ENCODE results near the gene ADTRP.

ADTRP gene

DNA sequence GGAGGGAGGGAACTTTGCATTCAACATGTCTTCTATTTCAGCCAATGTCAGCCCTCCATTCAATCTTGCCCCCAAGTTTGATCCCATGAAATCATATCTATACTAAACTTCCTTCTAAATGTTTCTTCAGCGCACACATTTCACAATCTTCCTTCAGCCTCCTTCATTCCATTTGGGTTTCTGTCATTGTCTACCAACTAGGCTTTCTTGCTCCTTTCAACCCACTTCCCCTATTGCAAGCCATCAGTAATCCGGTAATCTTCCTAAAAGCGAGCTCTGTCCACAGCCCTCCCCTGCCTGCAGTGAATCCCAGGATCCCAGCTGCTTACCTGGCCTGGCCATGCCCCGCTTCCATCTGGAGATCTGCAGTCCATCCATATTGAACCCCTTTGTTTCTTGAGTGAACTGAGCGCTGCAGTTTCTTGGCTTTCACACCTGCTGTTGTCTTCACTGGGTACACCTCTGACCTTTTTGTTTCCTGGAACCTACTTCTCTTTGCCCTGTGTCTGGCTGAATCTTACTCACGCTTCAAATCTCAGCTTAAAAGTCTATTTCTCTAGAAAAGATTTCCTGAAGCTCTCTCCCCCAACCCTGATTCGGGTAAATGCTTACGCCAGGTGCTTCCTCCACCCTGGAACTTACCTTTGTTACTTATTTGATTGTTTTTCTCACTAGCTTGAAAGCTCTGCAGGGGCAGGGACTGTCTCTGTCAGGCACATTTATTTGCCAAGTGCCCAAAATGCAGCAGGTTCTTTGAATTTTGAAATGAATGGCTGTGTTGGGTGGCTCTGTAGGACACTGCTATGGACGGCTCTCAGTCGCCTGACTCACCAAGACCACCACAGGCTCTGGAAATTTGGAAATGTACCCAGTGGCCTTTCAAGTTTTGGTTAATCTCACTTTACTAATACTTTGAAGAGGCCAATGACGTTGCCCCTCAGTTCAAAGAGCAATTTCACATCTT, 50.3 kb downstream of the ADTRP start:
- in situ Hi-C loops (cut with MboI; ENCODE audit: low sequenced_read_pairs) = no loop called here

- in situ Hi-C loops (cut with MboI; ENCODE audit: low sequenced_read_pairs) = no loop called here
These were observed 51.1 kb downstream of the ADTRP start for GRCh38 chr6:11727346-11727997.

DNA sequence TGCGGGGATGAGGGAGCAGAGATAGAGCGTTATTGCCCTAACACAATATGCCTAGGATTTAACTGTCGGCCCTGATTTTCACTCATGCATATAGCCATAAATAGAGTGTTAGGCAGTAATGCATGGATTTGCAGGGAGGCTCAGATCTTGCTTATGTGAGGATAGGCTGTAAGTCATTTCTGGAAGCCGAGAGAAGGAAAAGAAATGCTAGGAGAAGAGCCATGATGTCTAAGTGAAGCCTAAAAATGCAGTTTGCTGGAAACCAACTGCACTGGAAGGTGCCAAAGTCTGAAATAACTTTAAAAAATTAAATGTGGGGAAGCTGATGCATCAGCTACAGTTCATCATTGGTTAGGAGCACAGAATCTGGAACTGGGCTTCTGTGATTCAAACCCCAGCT, 54.3 kb downstream of the ADTRP start:
- in situ Hi-C loops (cut with MboI; ENCODE audit: low sequenced_read_pairs) = no loop called here

- in situ Hi-C loops (cut with MboI; ENCODE audit: low sequenced_read_pairs) = no loop called here
These were observed 55.6 kb downstream of the ADTRP start for GRCh38 chr6:11722805-11723631.

- in situ Hi-C loops (cut with MboI; ENCODE audit: low sequenced_read_pairs) = no loop called here
These were observed 56.4 kb downstream of the ADTRP start for GRCh38 chr6:11722220-11722619.

- in situ Hi-C loops (cut with MboI; ENCODE audit: low sequenced_read_pairs) = no loop called here
These were observed 60.1 kb downstream of the ADTRP start for GRCh38 chr6:11718463-11718862.

- in situ Hi-C loops (cut with MboI; ENCODE audit: low sequenced_read_pairs) = no loop called here
These were observed 60.6 kb downstream of the ADTRP start for GRCh38 chr6:11718031-11718430.

DNA sequence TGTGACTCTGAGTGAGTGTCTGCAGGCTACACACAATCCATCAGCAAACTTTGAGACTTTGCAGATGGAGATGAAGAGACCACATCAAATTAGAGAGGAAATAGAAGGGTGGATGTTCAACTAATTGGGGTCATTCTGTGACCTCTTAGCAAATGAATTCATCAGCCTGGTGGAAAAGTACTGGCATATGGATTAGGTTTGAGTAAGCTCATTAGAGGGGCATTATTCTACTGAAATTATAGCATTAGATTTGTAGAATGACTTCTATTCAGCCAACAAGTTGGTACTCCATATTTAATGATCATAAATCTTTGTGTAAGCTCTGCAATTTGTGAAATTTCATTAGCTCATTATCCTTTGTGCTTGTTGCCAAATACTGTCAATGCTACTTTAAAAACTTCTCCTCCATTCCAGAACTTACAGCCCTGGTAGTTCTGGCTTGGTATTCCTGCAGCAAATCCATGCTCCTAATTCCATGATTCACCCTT, 63.8 kb downstream of the ADTRP start:
- in situ Hi-C loops (cut with MboI; ENCODE audit: low sequenced_read_pairs) = no loop called here

DNA sequence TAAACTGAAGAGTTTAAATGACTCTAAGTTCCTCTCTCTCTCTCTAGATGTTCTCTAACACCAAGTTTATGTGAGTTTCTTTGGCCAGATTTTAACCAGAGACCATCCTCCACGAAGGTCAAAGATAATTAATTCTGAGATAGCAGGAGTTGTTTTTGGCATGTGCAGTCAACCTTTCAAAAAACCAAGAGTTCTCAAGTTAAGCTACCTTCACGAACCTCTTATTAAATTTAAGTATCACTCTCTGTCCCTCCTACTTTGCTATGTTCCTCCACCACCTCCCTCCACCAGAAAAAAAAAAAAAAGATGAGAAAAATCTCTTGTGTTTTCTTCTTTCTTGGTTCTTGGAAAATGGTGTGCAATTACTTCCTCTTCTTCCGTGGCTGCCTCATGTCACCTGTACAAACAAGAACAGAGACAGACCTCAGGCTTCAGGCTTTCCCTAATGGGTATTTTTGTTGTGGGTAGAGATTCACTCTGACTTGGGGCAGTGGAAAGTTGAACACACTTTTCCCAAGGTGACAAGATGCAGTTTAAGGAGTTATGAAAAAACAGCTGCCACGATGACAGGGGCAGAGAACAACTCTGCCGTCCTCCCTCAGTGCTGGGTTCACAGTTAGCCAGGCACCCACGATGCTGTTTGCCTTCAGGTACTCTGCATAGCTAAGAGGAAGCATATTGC, 64.3 kb downstream of the ADTRP start:
- in situ Hi-C loops (cut with MboI; ENCODE audit: low sequenced_read_pairs) = no loop called here

DNA sequence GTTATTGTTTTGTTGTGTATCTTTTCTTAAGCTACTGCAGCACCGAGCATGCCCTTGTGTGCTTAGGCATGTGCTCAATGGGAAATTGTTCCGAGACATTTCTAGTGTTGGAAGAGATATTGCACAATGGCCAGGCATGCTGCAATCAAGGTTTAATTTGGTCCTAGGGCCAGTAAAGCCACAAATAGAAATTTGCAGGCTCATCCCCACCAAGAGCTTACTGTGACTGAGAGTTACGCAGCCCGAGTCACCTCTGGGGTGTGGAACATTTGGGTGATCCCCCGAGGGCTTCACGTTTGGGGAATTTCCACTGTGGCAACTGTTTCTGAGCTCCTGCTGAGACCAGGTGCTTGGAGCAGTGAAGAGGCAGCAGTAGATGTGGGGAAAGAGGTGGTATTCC, 65.8 kb downstream of the ADTRP start:
- in situ Hi-C loops (cut with MboI; ENCODE audit: low sequenced_read_pairs) = no loop called here

DNA sequence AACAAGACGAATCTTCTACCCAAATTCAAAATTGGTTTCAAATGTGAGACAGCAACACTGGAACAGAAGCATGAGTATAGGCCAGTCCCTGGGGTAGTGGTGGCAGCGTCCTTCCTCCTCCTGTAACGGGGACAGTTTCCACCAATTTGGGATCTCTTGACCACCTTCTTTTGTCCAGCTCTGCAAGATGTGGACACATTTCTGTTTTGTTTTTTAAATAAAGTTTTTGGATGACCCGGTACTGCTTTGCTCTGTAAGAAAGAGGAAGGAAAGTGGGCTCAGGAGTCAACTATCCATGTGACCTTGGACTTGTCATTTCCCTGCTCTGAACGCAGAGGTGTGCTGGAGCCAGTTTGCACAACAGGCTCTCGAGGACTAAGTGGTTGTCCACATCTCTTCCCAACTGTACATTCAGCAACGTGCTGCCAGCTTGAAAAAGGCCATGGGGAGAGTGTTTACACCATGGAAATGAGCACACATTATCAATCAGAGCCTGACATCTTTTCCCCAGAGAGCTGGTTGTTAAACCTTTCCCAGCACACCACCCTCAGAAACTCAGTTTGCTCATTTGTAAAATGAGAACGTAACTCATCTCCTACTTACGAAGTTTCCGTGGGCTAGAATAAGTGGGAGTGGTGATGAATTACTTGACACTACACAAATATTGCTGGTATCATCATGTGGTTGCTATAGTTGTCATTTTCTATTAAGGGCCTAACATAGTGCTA, 66.5 kb downstream of the ADTRP start:
- in situ Hi-C loops (cut with MboI; ENCODE audit: low sequenced_read_pairs) = no loop called here

DNA sequence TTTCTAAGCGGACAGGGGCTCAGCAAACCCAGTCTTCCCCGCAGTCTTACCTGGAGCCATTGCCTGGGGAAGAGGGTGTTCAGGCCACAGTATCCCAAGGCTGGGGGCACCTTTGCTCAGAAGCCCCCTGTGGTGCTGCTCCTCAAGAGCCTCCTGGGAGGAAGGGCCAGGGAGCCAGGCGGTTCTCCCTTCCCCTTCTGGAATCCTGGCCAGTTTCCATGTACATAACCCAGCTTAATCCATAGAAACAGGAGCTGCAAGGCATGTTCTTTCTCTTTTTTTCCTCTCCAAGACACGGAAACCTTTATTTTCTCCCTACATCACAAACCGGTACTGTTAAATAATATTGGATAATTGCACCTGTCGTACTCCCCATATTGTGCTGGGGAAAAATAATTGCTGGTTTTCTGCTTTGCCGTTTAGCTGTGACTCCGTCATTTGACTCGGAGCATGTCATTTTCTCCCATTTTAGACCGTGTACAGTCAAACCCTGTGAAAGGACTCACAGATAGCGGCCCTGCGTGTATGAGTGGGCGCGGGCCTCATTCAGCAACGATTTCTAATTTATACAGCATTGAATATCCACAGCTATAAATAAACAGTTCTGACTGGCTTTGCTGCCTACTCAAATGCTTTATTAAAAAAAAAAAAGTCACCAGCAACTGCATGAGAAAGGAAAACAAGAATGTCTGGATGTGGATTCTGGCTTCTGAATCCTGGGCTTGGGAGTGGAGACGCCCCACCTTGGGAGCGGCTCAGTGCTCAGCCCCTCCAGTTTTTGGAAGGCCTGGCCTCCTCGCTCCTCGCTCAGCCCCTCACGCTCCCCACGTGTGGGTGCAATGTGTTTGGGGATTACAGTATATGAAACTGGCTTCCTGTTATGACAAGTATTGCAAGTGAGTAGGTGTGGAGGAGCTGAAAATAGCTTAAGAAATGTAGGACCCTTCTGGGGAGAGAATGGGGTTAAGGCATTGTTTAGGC, 67.3 kb downstream of the ADTRP start:
- in situ Hi-C loops (cut with MboI; ENCODE audit: low sequenced_read_pairs) = no loop called here

DNA sequence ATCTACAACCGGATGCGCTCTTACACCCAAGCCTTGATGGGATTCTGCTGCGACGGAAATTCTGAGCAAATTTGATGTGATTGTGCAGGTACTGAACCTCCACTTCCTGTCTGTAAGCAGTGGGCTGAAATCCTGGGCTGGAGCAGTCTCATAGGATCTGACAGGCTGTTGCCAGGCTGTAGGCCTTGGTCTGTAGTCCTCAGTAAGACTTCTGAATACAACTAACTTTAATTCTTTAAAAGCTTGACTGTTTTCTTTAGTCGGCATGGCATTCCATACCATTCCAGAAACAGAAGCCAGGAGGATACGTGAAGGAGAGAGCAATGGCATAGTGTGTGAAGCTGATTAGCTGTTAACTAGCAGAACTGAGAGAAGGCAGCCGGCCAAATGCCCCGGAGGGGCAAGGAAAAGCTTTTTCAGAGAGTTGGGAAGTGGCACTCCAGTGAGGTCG, 68.3 kb downstream of the ADTRP start:
- in situ Hi-C loops (cut with MboI; ENCODE audit: low sequenced_read_pairs) = no loop called here

GRCh38 chr6:11706171-11706570, 72.4 kb downstream of the ADTRP start:
- in situ Hi-C loops (cut with MboI; ENCODE audit: low sequenced_read_pairs) = no loop called here

GRCh38 chr6:11705483-11705882, 73.1 kb downstream of the ADTRP start:
- in situ Hi-C loops (cut with MboI; ENCODE audit: low sequenced_read_pairs) = no loop called here

- in situ Hi-C loops (cut with MboI; ENCODE audit: low sequenced_read_pairs) = no loop called here
These were observed 73.5 kb downstream of the ADTRP start for GRCh38 chr6:11705069-11705468.

DNA sequence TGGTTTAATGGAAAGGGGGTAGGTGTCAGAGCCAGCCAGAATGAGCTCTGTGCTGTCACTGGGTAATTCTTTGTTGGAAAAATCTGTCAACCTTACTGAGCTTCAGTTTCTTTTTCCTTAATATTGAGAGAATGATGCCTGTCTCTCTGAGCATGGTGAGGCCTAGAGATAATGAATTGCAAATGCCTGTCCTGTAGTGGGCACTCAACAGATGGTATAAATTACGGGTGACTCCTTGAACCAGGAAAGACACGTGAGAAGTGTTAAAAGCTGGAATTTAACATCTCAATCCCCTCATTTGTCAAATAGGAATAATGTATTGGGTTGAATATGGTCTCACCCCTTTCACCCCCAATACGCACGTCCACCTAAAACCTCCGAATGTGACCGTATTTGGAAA, 74.9 kb downstream of the ADTRP start:
- in situ Hi-C loops (cut with MboI; ENCODE audit: low sequenced_read_pairs) = no loop called here

- in situ Hi-C loops (cut with MboI; ENCODE audit: low sequenced_read_pairs) = no loop called here
These were observed 76.0 kb downstream of the ADTRP start for GRCh38 chr6:11702500-11703130.

Measured in HL-60/S4 treated with phorbol 12-myristate 13-acetate at 8.2 ng/mL for 4 days and 3 days (cell line).